SK-N-SH treated with all-trans-retinoic acid at 6 μM for 48 hours (cell line): ENCODE results near the gene CFAP90.

ENCODE experiments used
- ATAC-seq: fragments of 200-7000 bp; cut with Tn5 transposase; 3 replicates; pipeline ENCODE4 v1.9.1; 2020; ENCODE audit warnings: mild to moderate bottlenecking, moderate library complexity
- ARNTL ChIP-seq: fragments of 450-650 bp; formaldehyde crosslinking; IDR thresholded peaks from 2 replicates; pipeline ENCODE4 v1.5.0; 2020; ENCODE audit warnings: low read depth, mild to moderate bottlenecking, moderate library complexity, borderline replicate concordance
- BACH2 ChIP-seq: fragments of 250-450 bp; sonication (Bioruptor Pico); IDR thresholded peaks from 2 replicates; pipeline ENCODE4 v1.9.0; 2021; ENCODE audit warnings: mild to moderate bottlenecking, borderline replicate concordance
- CSDC2 ChIP-seq: fragments of 250-450 bp; sonication (Bioruptor Pico); IDR thresholded peaks from 2 replicates; pipeline ENCODE4 v1.5.0; 2020; ENCODE audit warnings: mild to moderate bottlenecking, moderate library complexity
- ESRRG ChIP-seq: fragments of 250-450 bp; sonication (Bioruptor Pico); IDR thresholded peaks from 2 replicates; pipeline ENCODE4 v1.6.1; 2021; ENCODE audit warnings: mild to moderate bottlenecking
- GLIS3 ChIP-seq: fragments of 250-450 bp; sonication (Bioruptor Pico); IDR thresholded peaks from 2 replicates; pipeline ENCODE4 v1.5.0; 2020; ENCODE audit warnings: mild to moderate bottlenecking, moderate library complexity
- OSR1 ChIP-seq: fragments of 250-450 bp; sonication (Bioruptor Pico); IDR thresholded peaks from 2 replicates; pipeline ENCODE4 v1.8.0; 2022; ENCODE audit warnings: moderate library complexity, mild to moderate bottlenecking, inconsistent platforms
- PATZ1 ChIP-seq: fragments of 250-450 bp; sonication (Bioruptor Pico); IDR thresholded peaks from 2 replicates; pipeline ENCODE4 v1.8.0; 2020; ENCODE audit warnings: mild to moderate bottlenecking, moderate library complexity, borderline replicate concordance
- POU6F1 ChIP-seq: fragments of 250-450 bp; sonication (Bioruptor Pico); IDR thresholded peaks from 2 replicates; pipeline ENCODE4 v1.8.0; 2021; ENCODE audit warnings: low read depth, mild to moderate bottlenecking, moderate library complexity, borderline replicate concordance
- PPARA ChIP-seq: fragments of 250-450 bp; sonication (Bioruptor Pico); IDR thresholded peaks from 2 replicates; pipeline ENCODE4 v1.5.0; 2020; ENCODE audit warnings: mild to moderate bottlenecking, borderline replicate concordance
- RARB ChIP-seq: fragments of 250-450 bp; sonication (Bioruptor Pico); IDR thresholded peaks from 2 replicates; pipeline ENCODE4 v1.8.0; 2021; ENCODE audit warnings: mild to moderate bottlenecking, moderate library complexity
- SNAI2 ChIP-seq: fragments of 250-450 bp; sonication (Bioruptor Pico); IDR thresholded peaks from 2 replicates; pipeline ENCODE4 v1.5.0; 2020; ENCODE audit warnings: mild to moderate bottlenecking, moderate library complexity
- TCF4 ChIP-seq: fragments of 250-450 bp; sonication (Bioruptor Pico); IDR thresholded peaks from 2 replicates; pipeline ENCODE4 v1.8.0; 2021; ENCODE audit warnings: mild to moderate bottlenecking, moderate library complexity, borderline replicate concordance
- ZC3H10 ChIP-seq: fragments of 250-450 bp; sonication (Bioruptor Pico); IDR thresholded peaks from 2 replicates; pipeline ENCODE4 v1.5.1; 2021; ENCODE audit warnings: mild to moderate bottlenecking, moderate library complexity
- ZFP3 ChIP-seq: fragments of 250-450 bp; sonication (Bioruptor Pico); IDR thresholded peaks from 2 replicates; pipeline ENCODE4 v1.5.0; 2020; ENCODE audit warnings: mild to moderate bottlenecking, moderate library complexity
- ZFP30 ChIP-seq: fragments of 450-650 bp; formaldehyde crosslinking; IDR thresholded peaks from 2 replicates; pipeline ENCODE4 v1.5.0; 2022; ENCODE audit warnings: mild to moderate bottlenecking, moderate library complexity
- ZNF565 ChIP-seq: fragments of 450-650 bp; formaldehyde crosslinking; conservative IDR thresholded peaks from 2 replicates; pipeline ENCODE4 v1.5.0; 2020; ENCODE audit warnings: low read depth, mild to moderate bottlenecking, moderate library complexity
- ZNF8 ChIP-seq: fragments of 450-650 bp; formaldehyde crosslinking; IDR thresholded peaks from 2 replicates; pipeline ENCODE4 v1.5.0; 2020; ENCODE audit warnings: mild to moderate bottlenecking, moderate library complexity
- TF ChIP-seq, protein P1 (sequence below): fragments of 250-450 bp; sonication (Bioruptor Pico); IDR thresholded peaks from 2 replicates; pipeline ENCODE4 v1.5.0; 2020; ENCODE audit warnings: mild to moderate bottlenecking, moderate library complexity
- TF ChIP-seq, protein P2 (sequence below): fragments of 250-450 bp; sonication (Bioruptor Pico); IDR thresholded peaks from 2 replicates; pipeline ENCODE4 v1.5.1; 2021; ENCODE audit warnings: mild to moderate bottlenecking, moderate library complexity

CFAP90 gene

GRCh38 chr5:7884491-7885267, 33.7 kb upstream of the CFAP90 start:
- TF ChIP-seq, protein P1, sequence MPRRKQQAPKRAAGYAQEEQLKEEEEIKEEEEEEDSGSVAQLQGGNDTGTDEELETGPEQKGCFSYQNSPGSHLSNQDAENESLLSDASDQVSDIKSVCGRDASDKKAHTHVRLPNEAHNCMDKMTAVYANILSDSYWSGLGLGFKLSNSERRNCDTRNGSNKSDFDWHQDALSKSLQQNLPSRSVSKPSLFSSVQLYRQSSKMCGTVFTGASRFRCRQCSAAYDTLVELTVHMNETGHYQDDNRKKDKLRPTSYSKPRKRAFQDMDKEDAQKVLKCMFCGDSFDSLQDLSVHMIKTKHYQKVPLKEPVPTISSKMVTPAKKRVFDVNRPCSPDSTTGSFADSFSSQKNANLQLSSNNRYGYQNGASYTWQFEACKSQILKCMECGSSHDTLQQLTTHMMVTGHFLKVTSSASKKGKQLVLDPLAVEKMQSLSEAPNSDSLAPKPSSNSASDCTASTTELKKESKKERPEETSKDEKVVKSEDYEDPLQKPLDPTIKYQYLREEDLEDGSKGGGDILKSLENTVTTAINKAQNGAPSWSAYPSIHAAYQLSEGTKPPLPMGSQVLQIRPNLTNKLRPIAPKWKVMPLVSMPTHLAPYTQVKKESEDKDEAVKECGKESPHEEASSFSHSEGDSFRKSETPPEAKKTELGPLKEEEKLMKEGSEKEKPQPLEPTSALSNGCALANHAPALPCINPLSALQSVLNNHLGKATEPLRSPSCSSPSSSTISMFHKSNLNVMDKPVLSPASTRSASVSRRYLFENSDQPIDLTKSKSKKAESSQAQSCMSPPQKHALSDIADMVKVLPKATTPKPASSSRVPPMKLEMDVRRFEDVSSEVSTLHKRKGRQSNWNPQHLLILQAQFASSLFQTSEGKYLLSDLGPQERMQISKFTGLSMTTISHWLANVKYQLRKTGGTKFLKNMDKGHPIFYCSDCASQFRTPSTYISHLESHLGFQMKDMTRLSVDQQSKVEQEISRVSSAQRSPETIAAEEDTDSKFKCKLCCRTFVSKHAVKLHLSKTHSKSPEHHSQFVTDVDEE = no peak
- TF ChIP-seq ZNF565 (CRISPR knock-in tag) = no peak
- no peak for TF ChIP-seq RARB
- no peak for TF ChIP-seq ZFP3 (CRISPR knock-in tag)
- no peak for TF ChIP-seq BACH2
- TF ChIP-seq TCF4 (CRISPR knock-in tag) = no peak
- no peak for TF ChIP-seq ZNF8
- no peak for ATAC-seq

- ATAC-seq = no peak
- no peak for TF ChIP-seq TCF4 (CRISPR knock-in tag)
Observed at GRCh38 chr5:7882926-7883325, 32.0 kb upstream of the CFAP90 start.

DNA sequence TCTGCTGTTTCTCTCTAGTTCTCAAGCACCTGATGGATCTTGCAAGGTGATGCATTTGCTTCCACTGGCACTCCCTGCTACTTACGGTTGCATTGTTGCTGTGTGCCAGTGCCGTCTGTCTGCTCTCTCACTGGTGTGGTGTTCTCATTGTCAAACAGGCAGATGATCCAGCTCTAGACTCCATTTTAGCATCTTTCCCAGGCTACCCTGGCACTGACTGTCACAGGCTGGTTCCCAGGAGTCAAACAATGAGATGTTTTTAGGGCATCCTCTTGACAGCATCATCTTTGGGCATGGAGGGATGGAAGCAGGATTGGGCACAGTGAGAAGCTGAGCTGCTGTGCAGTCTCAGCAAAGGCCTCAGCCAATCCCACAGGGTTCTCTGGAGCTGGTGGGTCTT, 30.9 kb upstream of the CFAP90 start:
- TF ChIP-seq OSR1 = no peak
- TF ChIP-seq ZNF565 (CRISPR knock-in tag) = no peak
- no peak for TF ChIP-seq TCF4 (CRISPR knock-in tag)
- no peak for TF ChIP-seq RARB
- TF ChIP-seq POU6F1 (CRISPR knock-in tag) = no peak
- no peak for TF ChIP-seq GLIS3 (CRISPR knock-in tag)
- TF ChIP-seq ESRRG (CRISPR knock-in tag) = no peak
- no peak for TF ChIP-seq ZFP3 (CRISPR knock-in tag)
- TF ChIP-seq ZFP30 (CRISPR knock-in tag) = no peak
- TF ChIP-seq, protein P2, sequence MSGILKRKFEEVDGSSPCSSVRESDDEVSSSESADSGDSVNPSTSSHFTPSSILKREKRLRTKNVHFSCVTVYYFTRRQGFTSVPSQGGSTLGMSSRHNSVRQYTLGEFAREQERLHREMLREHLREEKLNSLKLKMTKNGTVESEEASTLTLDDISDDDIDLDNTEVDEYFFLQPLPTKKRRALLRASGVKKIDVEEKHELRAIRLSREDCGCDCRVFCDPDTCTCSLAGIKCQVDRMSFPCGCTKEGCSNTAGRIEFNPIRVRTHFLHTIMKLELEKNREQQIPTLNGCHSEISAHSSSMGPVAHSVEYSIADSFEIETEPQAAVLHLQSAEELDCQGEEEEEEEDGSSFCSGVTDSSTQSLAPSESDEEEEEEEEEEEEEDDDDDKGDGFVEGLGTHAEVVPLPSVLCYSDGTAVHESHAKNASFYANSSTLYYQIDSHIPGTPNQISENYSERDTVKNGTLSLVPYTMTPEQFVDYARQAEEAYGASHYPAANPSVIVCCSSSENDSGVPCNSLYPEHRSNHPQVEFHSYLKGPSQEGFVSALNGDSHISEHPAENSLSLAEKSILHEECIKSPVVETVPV (CRISPR knock-in tag) = no peak
- TF ChIP-seq CSDC2 (CRISPR knock-in tag) = no peak
- TF ChIP-seq PATZ1 = no peak
- no peak for TF ChIP-seq ZNF8
- TF ChIP-seq SNAI2 (CRISPR knock-in tag) = no peak
- no peak for ATAC-seq

GRCh38 chr5:7881091-7881490, 30.2 kb upstream of the CFAP90 start:
- ATAC-seq = no peak
- TF ChIP-seq PPARA (CRISPR knock-in tag) = no peak
- TF ChIP-seq SNAI2 (CRISPR knock-in tag) = no peak
- no peak for TF ChIP-seq RARB
- TF ChIP-seq ZC3H10 (CRISPR knock-in tag) = no peak
- no peak for TF ChIP-seq PATZ1
- TF ChIP-seq ARNTL (CRISPR knock-in tag) = no peak
- no peak for TF ChIP-seq ESRRG (CRISPR knock-in tag)
- no peak for TF ChIP-seq CSDC2 (CRISPR knock-in tag)
